ENCODE data around the gene ZCCHC12.

Gene ZCCHC12

DNA sequence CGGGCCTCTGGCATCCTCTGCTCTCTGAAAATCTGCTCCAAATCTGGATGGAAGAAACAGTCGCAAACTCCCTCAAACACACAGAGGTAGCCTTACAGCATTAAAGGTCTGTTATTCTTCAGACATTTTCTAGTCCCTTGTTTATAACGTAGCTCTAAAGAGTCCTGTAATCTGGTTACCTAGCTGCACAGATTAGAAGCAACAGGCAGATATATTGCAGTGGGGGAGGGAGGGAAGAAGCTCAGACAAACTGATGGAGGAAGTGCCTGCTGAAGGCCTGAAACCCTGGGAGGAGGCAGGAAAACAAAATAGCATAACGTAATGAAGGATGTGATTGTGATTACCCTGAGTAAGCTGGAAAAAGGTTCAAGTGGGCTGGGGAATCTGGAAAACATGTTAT lies 39.4 kb downstream of the ZCCHC12 start:
- no peak for DNase-seq
- in situ Hi-C loops (cut with HindIII; ENCODE audit: low pct_ligation_motif_present, low pct_unique_long_range_greater_than_20kb, low sequenced_read_pairs), result no loop called here

DNA sequence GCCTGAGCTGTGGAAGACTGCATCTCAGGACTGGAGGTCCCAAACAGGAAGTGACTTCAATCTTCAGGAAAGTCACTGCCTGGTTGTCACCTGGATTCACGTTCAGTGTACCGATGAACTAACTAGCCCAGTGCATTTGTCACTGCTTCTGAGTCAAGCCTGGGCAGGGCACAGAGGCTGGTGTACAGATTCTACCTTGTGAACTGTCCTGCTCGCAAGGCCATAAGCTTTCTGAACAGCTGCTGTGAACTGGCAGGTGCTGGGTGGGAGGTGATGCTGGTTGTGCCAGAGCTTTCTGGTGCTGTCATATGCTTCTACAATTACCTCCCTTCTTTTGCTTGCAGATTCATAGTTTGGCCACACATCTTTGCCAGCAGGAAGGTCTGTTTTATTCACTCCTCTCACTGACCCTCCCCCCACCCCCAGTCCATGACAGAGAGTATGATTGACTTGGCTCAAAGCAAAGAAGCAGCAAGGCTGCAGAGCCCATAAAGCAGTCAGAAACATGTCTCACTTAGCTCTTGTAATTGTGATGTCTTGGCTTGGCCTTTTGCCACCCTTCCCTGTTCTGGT lies 40.5 kb downstream of the ZCCHC12 start:
- in situ Hi-C loops (cut with HindIII; ENCODE audit: low pct_ligation_motif_present, low pct_unique_long_range_greater_than_20kb, low sequenced_read_pairs), result no loop called here
- no peak for DNase-seq

DNA sequence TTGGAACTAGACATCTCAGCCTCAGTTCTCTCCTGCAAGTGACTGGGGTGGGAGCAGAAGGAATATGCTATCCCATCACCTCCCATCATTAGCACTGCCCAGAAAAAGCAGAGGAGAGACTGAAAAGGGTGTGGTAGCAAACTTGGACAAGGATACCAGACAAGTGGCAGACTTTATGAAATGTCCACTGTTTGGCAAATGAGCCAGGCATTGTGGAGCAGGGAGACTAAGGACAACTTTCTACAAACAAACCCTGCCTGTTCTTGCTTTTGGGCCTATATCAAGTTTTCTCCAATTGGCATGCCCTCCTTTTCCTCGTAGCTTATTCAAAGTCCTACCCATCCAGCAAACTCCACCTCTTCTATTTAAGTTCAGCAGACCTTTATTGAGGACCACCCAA lies 41.6 kb downstream of the ZCCHC12 start:
- in situ Hi-C loops (cut with HindIII; ENCODE audit: low pct_ligation_motif_present, low pct_unique_long_range_greater_than_20kb, low sequenced_read_pairs), result no loop called here
- DNase-seq, result no peak

DNA sequence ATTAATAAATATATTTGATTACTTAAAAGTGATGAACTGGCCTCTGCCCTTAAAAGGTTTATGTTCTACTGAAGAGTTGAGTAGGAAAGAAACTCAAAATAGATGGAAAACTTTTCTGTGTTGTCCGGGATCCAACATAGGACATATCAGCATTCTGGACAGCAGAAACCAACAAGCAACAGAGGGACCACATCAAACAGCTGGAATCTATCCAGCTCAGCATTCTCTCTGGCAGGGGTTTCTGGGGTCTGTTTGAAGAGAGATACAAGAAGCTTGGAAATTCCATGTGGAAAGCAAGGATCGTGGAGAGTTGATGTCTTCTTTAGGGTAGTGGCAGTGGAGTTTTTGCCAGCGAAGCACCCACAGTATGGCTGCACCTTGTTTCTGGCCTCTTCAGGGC lies 43.6 kb downstream of the ZCCHC12 start:
- in situ Hi-C loops (cut with HindIII; ENCODE audit: low pct_ligation_motif_present, low pct_unique_long_range_greater_than_20kb, low sequenced_read_pairs), result no loop called here
- no peak for DNase-seq

DNA sequence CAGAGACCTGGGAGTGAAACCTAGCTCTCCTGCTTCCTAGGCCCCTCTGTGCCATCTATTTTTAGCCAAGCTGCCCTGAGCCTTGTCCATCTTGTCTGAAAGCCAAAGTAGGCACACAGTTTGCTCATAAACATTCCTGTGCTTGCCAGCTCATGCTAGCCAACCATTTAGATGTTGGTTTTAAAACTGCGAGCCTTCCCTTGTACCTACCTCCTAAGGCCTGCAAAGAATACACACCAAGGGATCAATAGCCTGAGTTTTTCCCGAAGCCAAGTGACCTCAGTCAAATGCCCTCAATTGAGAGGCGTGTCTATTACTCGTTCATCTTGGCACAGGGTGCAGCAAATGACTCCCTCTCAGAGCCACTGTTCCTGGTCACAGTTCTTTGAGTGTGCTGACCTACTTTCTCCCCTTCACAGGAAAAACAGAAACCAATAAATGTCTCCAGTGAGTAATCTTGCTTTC lies 48.5 kb downstream of the ZCCHC12 start:
- in situ Hi-C loops (cut with HindIII; ENCODE audit: low pct_ligation_motif_present, low pct_unique_long_range_greater_than_20kb, low sequenced_read_pairs), result no loop called here

More for the DNA sequence above, 48.5 kb downstream of the ZCCHC12 start:
- peak; percentile 3 for DNase-seq

Data from ACHN (cell line).